Cerebellar cortex (tissue), 1 donor: ENCODE data around the gene PCDHGC4.

ENCODE experiments used
- DNase-seq: peaks from one replicate; pipeline ENCODE4 v3.0.0-alpha.2; 2015; ENCODE audit warnings: low spot score

PCDHGC4 gene

GRCh38 chr5:141490271-141490670 lies 5.4 kb downstream of the PCDHGC4 start:
- DNase-seq, result no peak

- DNase-seq, result no peak
Observed at GRCh38 chr5:141490771-141491170, 5.9 kb downstream of the PCDHGC4 start.

DNA sequence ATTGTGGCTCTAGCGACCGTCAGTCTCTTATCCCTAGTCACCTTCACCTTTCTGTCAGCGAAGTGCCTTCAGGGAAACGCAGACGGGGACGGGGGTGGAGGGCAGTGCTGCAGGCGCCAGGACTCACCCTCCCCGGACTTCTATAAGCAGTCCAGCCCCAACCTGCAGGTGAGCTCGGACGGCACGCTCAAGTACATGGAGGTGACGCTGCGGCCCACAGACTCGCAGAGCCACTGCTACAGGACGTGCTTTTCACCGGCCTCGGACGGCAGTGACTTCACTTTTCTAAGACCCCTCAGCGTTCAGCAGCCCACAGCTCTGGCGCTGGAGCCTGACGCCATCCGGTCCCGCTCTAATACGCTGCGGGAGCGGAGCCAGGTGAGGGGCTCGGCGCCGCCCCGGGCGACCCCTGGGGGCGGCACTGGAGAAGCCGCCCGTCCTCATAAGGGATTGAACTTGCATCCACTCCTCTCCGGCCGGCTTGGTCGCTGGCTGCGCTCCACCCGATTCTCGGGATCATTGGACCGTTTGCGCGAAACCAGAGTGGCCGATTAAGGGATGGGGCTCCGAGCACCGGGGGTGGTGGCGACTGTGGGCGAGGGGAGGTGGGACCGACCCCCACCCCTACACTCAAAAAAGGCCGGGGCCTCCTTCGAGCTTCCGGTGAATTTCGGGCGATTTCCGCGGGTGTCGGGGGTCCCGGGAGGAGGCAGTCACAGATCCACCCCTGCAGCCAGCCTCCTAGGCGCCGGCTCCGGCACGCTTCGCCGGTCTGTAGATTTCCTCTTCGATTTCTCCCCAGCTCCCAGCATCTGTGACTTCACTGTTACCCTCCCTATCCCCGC lies 6.7 kb downstream of the PCDHGC4 start:
- no peak for DNase-seq

DNA sequence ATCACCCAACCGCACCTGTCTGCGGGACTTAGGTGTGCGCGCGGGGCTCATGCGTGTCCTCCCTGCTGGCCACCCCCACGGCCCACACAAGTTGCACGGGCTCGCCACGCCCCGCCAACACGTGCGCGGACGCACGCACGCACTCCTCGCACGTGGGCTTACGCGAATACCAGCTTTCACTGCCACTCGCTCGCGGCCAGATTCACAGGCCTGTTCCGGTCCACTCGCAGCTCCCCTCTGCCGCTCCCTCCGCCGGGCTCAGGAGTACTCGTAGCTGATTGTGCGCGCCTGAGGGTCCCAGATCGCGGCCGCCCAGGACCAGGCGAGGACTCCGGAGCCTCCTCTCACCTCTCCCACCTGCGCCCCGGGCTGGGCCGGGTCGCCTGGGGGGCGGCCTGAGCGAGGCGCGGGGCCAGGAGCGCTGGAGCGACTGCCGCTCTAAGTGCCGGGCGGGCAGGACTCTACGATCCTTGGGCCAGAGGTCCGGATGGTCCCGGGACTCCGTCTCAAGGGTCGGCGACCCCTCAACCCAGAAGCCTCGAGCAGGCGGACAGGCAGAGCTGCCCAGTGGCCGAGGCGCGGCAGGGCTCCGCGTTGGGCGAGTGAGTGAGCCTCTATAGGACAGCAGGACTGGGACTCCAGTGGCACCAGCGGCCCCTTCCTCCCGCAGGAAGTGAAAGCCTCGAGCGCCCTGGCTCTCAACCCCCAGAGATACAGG lies 7.5 kb downstream of the PCDHGC4 start:
- no peak for DNase-seq

DNA sequence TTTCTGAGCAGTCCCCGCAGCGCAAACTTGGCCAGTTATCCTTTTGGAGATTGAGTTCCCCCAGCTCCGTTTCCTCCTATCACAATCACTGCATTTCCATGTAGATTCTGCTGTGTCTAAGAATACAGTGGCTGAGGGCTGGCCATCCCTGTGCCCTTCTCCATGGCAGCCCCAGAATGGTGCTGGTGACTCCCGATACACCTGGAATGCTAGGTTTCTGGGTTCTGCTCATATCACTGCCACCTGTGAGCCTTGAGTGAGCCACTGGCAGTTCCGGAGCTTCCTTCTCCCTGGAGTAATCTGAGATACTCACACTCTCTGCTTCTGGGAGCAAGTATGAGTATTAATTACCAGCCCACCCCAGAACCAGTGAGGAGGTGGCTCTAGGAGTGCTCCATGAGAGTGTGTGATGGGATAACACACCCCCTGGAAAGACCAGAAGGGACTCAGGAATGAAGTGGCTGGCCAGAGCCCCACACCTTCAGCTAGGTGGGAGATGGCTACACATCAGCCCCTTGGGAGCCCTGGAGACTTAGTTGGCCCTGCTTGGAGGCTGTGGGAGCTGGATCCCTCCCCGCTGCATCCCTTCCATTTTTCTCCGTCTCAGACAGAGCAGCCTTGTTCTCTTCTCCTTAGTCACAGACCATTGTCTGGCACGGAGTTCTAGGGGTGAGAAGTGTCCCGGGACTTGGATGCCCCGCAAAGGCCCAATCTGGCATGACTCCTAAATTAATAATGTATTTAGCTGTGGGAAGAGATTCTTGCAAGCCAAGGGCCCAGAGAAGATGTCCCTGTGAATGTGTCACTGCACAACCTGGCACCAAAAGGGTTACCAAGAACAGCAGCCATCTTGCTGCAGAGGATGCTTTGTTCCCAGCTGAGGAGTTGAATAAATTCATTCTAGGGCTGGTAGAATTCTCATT lies 8.9 kb downstream of the PCDHGC4 start:
- peak; percentile 52 for DNase-seq

GRCh38 chr5:141494761-141495452 lies 10.1 kb downstream of the PCDHGC4 start:
- DNase-seq, result no peak

DNA sequence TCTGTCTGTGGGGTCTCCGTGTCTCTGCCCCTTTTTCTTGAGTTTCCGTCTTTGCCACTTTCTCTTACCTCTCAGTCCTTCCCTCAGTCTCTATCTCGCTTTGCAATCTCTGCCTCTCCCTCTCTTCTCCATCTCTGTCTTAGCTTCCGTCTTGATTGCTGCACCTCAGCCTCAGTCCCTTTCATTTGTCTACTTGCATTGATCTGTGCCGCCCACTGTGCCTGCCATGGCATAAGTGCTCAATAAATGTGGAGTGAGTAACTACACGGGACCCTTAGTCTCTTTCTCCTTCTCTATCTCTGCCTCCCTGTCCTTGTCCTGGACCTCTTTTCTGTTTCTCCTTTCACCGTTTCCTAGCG lies 10.6 kb downstream of the PCDHGC4 start:
- no peak for DNase-seq

- DNase-seq, result no peak
Observed at GRCh38 chr5:141496038-141496437, 11.2 kb downstream of the PCDHGC4 start.

- no peak for DNase-seq
Observed at GRCh38 chr5:141501761-141502160, 16.9 kb downstream of the PCDHGC4 start.

DNA sequence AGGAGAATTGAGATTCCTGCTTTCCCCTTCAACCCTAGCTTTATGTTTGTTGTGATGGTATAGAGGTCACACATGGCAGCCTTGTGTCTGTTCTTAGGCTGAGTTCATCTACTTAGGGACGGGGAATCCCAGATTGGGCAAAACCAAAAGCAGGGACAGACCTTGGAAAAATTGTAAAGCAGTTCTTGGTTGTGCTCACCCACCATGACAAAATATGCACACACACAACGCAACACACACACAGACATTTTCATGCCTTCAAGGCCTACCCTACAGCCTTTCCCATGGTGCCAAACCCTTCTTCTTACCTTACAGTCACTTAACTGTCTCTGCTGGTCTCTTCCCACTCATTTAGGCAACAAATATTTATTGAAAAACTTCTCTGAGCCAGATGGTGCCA lies 18.9 kb downstream of the PCDHGC4 start:
- no peak for DNase-seq

DNA sequence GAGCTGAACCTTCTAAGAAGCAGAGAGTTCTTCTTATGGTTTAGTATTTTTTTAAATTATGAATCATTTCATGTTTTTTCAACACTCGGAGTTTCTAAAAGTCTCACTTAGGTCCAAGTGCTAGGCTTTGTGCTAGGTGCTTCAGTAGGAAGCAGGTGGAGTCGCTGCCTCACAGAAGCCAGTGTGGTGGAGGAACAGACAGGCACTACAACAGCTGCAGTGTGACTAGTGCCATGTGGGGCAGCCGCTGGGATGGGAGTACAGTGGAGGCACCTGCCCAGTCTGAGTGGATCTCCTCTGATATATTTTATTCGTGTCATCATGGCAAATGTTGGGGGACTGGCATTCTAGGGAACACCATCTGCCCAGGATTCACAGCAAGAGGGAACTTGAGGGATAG lies 19.4 kb downstream of the PCDHGC4 start:
- no peak for DNase-seq

GRCh38 chr5:141506381-141507155 lies 21.7 kb downstream of the PCDHGC4 start:
- DNase-seq, result no peak

GRCh38 chr5:141507387-141508091 lies 22.7 kb downstream of the PCDHGC4 start:
- DNase-seq, result no peak

DNA sequence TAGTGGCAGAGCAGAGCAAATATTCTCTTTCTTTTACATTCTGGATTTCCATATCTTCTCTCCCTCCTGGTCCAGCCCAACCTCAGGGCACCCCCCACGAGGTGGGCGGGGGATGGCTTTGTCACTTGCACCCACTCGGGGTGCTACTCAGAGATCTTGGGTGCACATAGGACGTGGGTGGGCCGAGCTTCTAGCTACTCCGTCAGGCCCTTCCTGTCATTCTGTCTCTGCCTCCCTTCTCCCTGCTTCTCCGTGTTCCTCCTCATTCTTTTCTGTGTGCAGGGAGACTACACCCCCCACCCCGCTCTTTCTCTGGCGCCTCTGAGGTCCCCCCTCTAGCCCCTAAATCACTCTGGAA lies 23.6 kb downstream of the PCDHGC4 start:
- DNase-seq, result no peak

DNA sequence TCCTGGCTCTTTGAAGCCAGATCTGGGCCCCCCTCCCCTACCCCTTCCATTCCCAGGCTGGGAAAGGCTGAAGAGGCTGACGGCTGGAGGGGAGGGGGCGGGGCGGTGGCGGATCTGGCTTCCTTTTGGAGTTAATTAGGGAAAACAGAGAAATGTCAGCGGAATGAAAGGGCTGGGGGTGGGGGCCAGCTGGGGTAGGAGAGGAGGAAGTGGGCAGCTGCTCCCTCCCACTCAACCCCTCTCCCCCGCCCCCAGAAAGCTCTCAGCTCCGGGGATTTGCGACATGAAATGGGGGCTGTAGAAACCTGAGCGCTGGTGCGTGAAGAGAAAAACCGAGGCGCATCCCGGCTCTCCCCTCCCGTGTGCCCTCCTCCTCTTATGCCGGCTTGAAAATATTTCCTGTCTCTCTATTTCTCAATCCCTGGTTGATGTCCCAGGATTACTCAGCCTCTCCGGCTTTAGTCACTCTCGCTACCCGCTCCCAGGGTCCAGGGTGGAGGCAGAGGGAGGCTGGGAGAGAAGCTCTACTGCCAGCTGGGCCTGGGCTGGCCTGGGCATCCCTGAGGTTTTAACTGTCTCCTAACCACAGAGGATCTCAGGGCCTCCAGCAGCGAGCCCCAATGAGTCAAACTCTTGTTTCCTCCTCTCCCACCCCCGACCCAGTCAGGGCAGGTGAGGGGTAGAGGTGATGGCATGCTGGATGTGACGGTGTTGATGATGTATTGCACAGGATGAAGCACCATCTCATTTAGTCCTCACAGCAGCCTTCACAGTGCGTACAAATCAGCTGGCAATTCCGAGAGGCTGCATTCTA lies 24.2 kb downstream of the PCDHGC4 start:
- DNase-seq, result peak; percentile 52

GRCh38 chr5:141510160-141510559 lies 25.3 kb downstream of the PCDHGC4 start:
- no peak for DNase-seq

- no peak for DNase-seq
Observed at GRCh38 chr5:141510850-141511601, 26.2 kb downstream of the PCDHGC4 start.

GRCh38 chr5:141511771-141512325 lies 27.0 kb downstream of the PCDHGC4 start:
- no peak for DNase-seq
